PFSK-1 (cell line): ENCODE results near the gene ANXA6.

ENCODE experiments used
- FOXP2 ChIP-seq: optimal IDR thresholded peaks from 2 replicates; pipeline ENCODE3; 2011; ENCODE audit warnings: borderline replicate concordance, control low read depth, inconsistent platforms; ENCODE audit not compliant: insufficient read depth; ENCODE audit errors: extremely low read length, extremely low read depth
- POLR2AphosphoS5 ChIP-seq: IDR thresholded peaks from 2 replicates; pipeline ENCODE4 v1.6.1; 2012; ENCODE audit warnings: low read depth, mild to moderate bottlenecking, control low read depth, low read length, moderate library complexity
- TAF1 ChIP-seq: IDR thresholded peaks from 2 replicates; pipeline ENCODE4 v1.6.1; 2012; ENCODE audit warnings: low read length, control low read depth, borderline replicate concordance; ENCODE audit not compliant: insufficient read depth
- TF ChIP-seq, protein P1 (sequence below), 2 experiments: IDR thresholded peaks; 2 replicates each; pipeline versions ENCODE4 v1.6.1 to v1.8.0; 2011 to 2012; ENCODE audit warnings: low read depth in 2 of 2, low read length in 2 of 2, control low read depth in 1 of 2, inconsistent platforms in 1 of 2, mild to moderate bottlenecking in 1 of 2, moderate library complexity in 1 of 2; ENCODE audit not compliant: insufficient read depth in 1 of 2

GRCh38 chr5:151171529-151171928 is 13.9 kb upstream of the ANXA6 start:
- no peak for TF ChIP-seq FOXP2
- no peak for TF ChIP-seq POLR2AphosphoS5
- TF ChIP-seq, protein P1, sequence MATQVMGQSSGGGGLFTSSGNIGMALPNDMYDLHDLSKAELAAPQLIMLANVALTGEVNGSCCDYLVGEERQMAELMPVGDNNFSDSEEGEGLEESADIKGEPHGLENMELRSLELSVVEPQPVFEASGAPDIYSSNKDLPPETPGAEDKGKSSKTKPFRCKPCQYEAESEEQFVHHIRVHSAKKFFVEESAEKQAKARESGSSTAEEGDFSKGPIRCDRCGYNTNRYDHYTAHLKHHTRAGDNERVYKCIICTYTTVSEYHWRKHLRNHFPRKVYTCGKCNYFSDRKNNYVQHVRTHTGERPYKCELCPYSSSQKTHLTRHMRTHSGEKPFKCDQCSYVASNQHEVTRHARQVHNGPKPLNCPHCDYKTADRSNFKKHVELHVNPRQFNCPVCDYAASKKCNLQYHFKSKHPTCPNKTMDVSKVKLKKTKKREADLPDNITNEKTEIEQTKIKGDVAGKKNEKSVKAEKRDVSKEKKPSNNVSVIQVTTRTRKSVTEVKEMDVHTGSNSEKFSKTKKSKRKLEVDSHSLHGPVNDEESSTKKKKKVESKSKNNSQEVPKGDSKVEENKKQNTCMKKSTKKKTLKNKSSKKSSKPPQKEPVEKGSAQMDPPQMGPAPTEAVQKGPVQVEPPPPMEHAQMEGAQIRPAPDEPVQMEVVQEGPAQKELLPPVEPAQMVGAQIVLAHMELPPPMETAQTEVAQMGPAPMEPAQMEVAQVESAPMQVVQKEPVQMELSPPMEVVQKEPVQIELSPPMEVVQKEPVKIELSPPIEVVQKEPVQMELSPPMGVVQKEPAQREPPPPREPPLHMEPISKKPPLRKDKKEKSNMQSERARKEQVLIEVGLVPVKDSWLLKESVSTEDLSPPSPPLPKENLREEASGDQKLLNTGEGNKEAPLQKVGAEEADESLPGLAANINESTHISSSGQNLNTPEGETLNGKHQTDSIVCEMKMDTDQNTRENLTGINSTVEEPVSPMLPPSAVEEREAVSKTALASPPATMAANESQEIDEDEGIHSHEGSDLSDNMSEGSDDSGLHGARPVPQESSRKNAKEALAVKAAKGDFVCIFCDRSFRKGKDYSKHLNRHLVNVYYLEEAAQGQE (IDR thresholded peaks at IDR 0.05; ENCODE audit: insufficient read depth in 1 of 2, low read depth in 2 of 2, low read length in 2 of 2): no peak
- TF ChIP-seq TAF1: no peak
